HUES64 (cell line): ENCODE measurements around the gene EPHB1.

ENCODE experiments used
- H3K27ac ChIP-seq: 2 replicates; pipeline ENCODE4 v1.7.0; 2013; ENCODE audit warnings: low read depth, low read length, inconsistent platforms
- H3K27me3 ChIP-seq: 2 replicates; pipeline ENCODE4 v1.6.1; 2013; ENCODE audit warnings: mild to moderate bottlenecking, low read length; ENCODE audit not compliant: insufficient read depth
- H3K36me3 ChIP-seq: 2 replicates; pipeline ENCODE4 v1.6.1; 2013; ENCODE audit warnings: mild to moderate bottlenecking, low read length; ENCODE audit not compliant: insufficient read depth
- H3K4me1 ChIP-seq: 2 replicates; pipeline ENCODE4 v1.6.1; 2013; ENCODE audit warnings: mild to moderate bottlenecking, low read length, moderate library complexity; ENCODE audit not compliant: insufficient read depth
- H3K4me3 ChIP-seq: 2 replicates; pipeline ENCODE4 v1.5.1; 2013; ENCODE audit warnings: mild to moderate bottlenecking, low read length, moderate library complexity
- H3K9ac ChIP-seq: 2 replicates; pipeline ENCODE4 v1.6.1; 2013; ENCODE audit warnings: mild to moderate bottlenecking, low read depth, low read length
- H3K9me3 ChIP-seq: 2 replicates; pipeline ENCODE4 v1.6.1; 2013; ENCODE audit warnings: low read depth, low read length; ENCODE audit not compliant: insufficient read depth
- WGBS: fragments of 150-250, 120-280 bp; methylation state at CpG from one replicate; pipeline ENCODE4 v1.1.7; 2013; ENCODE audit warnings: missing lambda C conversion rate; 5-methylcytosine and 5-hydroxymethylcytosine counted together

EPHB1 gene

DNA sequence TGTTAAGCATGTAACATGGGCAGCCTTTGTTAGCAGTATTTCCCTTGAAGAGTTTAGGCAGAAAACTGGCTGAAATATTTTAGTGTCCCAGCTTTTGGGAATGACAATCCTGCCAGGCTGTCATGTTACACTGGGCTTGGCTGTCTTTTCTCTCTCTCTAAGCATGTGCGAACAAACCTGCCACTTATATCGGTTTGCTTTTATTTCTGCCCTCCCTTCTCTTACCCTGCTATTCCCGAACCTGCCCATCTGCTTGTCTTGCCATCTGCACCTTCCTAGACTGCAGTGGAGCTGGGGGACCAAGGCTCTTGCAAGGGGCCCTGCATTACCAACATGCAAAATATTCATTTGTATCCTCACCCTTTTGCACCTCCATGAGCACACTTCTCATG is 339.6 kb downstream of the EPHB1 start:
- no peaks in the 10 kb centered on the region for H3K9me3 ChIP-seq
- no peak overlapping the region for H3K4me3 ChIP-seq
- H3K36me3 ChIP-seq: no peaks in the 10 kb centered on the region
- no peaks in the 10 kb centered on the region for H3K27me3 ChIP-seq
- H3K4me1 ChIP-seq: no peaks in the 10 kb centered on the region
- WGBS: 89% methylated on average over 3 of the region's 3 CpGs
- H3K9ac ChIP-seq: no peak overlapping the region
- no peak overlapping the region for H3K27ac ChIP-seq

GRCh38 chr3:135135445-135135844 is 340.4 kb downstream of the EPHB1 start:
- Histone ChIP-seq H3K27me3 (no peaks in the 10 kb centered on the region), H3K4me3 (no peak overlapping the region), H3K36me3 (no peaks in the 10 kb centered on the region), H3K27ac (no peak overlapping the region), H3K9me3 (no peaks in the 10 kb centered on the region), H3K9ac (no peak overlapping the region), H3K4me1 (no peaks in the 10 kb centered on the region)
- 94% methylated on average over 1 of the region's 1 CpG for WGBS

DNA sequence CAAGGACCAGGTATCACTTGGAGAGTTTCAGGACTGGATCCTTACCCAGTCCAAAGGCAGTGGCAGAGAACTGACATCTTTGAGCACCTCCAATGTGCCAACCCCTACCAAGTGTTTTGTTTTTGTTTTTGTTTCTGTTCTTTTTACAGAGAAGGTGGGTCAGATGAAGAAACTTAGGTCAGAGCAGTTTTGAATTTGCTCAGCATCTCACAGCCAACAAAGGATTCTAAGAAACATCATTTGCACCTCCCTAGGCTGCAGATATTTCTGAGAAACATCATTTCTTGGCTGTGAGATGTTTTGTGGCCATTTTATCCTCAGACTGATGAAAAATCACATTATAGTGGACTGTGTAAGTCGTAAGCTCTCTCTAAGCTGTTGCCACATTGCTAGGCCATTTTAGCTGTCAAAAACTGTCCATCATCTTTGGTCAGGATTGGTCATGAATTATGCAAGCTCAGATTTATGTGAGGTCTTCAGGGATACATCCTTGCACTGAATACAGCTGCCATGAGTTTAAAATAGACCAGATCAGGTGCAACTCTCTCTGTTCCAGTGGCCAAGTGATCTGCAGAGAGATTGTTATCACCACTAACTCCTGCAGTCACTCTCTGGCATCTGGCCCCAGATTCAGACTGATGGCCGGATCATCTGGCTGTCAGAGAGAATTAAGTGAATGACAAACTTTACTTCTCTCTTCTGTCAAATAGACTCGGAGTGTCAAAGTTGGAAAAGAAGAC is 341.5 kb downstream of the EPHB1 start:
- no peaks in the 10 kb centered on the region for H3K4me1 ChIP-seq
- no peak overlapping the region for H3K9ac ChIP-seq
- no peak overlapping the region for H3K4me3 ChIP-seq
- no peaks in the 10 kb centered on the region for H3K36me3 ChIP-seq
- H3K9me3 ChIP-seq: no peaks in the 10 kb centered on the region
- 91% methylated on average over 3 of the region's 3 CpGs for WGBS
- H3K27ac ChIP-seq: no peak overlapping the region
- H3K27me3 ChIP-seq: no peaks in the 10 kb centered on the region

DNA sequence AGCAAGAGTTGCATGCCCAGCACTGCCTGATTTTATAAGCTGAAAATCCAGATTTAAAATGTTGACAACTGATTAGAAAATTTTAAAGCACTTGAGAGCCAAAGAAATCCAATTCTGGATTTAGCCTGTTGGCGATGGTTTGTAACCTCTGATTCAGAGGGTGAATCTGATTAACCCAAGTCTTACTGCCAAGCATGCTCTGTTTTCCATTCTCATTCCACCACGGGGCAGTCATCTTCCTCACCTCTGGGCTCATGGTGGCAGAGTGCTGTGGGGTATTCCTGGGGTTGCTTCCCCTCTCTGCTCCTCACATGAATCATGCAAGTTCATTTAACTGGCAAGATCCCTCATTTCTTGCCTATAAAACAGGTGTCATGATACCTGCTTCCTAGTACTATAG is 342.2 kb downstream of the EPHB1 start:
- Histone ChIP-seq H3K27ac (no peak overlapping the region), H3K9ac (no peak overlapping the region), H3K4me3 (no peak overlapping the region), H3K27me3 (no peaks in the 10 kb centered on the region), H3K9me3 (no peaks in the 10 kb centered on the region), H3K4me1 (no peaks in the 10 kb centered on the region), H3K36me3 (no peaks in the 10 kb centered on the region)
- WGBS: 83% methylated on average over 2 of the region's 2 CpGs

- H3K4me3 ChIP-seq: no peak overlapping the region
- H3K36me3 ChIP-seq: no peaks in the 10 kb centered on the region
- no peaks in the 10 kb centered on the region for H3K4me1 ChIP-seq
- H3K27me3 ChIP-seq: no peaks in the 10 kb centered on the region
- no peak overlapping the region for H3K27ac ChIP-seq
- H3K9ac ChIP-seq: no peak overlapping the region
- no peaks in the 10 kb centered on the region for H3K9me3 ChIP-seq
- 93% methylated on average over 4 of the region's 4 CpGs for WGBS
Observed at GRCh38 chr3:135138776-135139175, 343.7 kb downstream of the EPHB1 start.

DNA sequence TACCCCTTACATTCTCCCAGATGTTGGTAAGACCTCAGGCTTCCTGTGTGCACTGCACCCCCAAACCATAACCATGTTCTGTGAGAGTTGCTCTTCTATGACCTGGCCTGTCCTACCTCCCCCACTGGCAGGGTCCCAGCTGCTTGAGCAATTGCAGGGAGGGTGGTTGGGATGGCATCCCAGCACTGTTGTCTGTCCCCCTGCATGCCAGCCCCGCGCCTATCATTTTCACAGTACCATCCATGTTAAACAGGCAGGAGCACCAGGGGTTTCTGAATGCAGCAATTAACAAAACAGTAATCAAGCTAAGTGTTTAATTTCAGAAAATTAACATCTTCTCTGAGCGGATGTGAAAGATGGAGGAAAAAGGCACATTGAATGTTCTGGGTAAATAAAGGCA is 345.5 kb downstream of the EPHB1 start:
- no peaks in the 10 kb centered on the region for H3K27me3 ChIP-seq
- no peak overlapping the region for H3K4me3 ChIP-seq
- H3K4me1 ChIP-seq: no peaks in the 10 kb centered on the region
- H3K27ac ChIP-seq: no peak overlapping the region
- WGBS: 91% methylated on average over 3 of the region's 3 CpGs
- no peaks in the 10 kb centered on the region for H3K36me3 ChIP-seq
- H3K9ac ChIP-seq: no peak overlapping the region
- H3K9me3 ChIP-seq: no peaks in the 10 kb centered on the region

DNA sequence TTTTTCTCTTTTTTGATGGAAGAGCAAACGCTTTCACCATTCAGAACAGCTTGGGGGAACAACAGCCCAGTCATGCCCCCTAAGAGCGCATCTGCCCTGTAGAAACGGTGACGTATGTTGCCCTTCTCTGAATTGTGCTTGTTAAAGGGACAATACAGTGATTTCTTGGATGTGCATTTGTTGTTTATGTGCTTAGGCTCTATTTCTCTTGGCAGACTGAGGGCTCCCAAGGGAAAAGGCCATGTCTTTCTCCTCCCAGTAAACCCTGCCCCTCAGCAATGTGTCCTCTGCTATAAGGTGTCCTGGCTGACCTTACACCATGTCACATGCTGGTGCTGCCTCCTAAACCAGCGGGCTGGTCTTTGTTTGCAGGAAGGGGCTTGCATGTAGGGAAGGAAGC is 346.1 kb downstream of the EPHB1 start:
- H3K36me3 ChIP-seq: no peaks in the 10 kb centered on the region
- WGBS: 91% methylated on average over 5 of the region's 5 CpGs
- no peaks in the 10 kb centered on the region for H3K4me1 ChIP-seq
- no peak overlapping the region for H3K9ac ChIP-seq
- no peaks in the 10 kb centered on the region for H3K9me3 ChIP-seq
- no peak overlapping the region for H3K27ac ChIP-seq
- H3K4me3 ChIP-seq: no peak overlapping the region
- H3K27me3 ChIP-seq: no peaks in the 10 kb centered on the region

DNA sequence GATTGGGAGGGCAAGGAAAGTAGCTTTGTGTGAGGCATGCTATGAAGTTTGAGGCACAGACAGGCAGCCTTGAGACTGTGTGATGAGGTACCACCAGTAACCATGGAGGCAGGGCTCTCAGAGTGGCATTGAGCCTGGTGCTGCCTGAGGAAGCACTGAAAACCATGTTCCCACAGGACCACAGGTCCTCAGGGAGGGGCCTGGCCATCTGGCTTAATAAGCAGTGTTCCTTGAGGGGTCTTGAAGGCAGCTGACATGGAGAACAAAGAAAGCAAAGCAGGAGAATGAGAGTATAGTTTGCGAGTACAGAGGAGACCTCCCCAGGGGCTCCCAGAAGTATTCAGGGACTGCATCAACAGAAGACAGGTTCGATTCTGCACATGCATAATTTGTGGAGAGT is 346.6 kb downstream of the EPHB1 start:
- Histone ChIP-seq H3K9me3 (no peaks in the 10 kb centered on the region), H3K9ac (no peak overlapping the region), H3K4me3 (no peak overlapping the region), H3K27ac (no peak overlapping the region), H3K36me3 (no peaks in the 10 kb centered on the region), H3K4me1 (no peaks in the 10 kb centered on the region), H3K27me3 (no peaks in the 10 kb centered on the region)
- WGBS: 94% methylated on average over 2 of the region's 2 CpGs

GRCh38 chr3:135142530-135142929 is 347.5 kb downstream of the EPHB1 start:
- no peak overlapping the region for H3K27ac ChIP-seq
- 85% methylated on average over 5 of the region's 5 CpGs for WGBS

GRCh38 chr3:135143474-135143873 is 348.4 kb downstream of the EPHB1 start:
- H3K4me3 ChIP-seq: no peak overlapping the region
- H3K9ac ChIP-seq: no peak overlapping the region
- no peak overlapping the region for H3K27ac ChIP-seq
- H3K36me3 ChIP-seq: no peaks in the 10 kb centered on the region
- no peaks in the 10 kb centered on the region for H3K4me1 ChIP-seq
- no peaks in the 10 kb centered on the region for H3K9me3 ChIP-seq
- no peaks in the 10 kb centered on the region for H3K27me3 ChIP-seq
- WGBS: 90% methylated on average over 2 of the region's 2 CpGs

More at GRCh38 chr3:135142530-135142929, 347.5 kb downstream of the EPHB1 start:
- Histone ChIP-seq H3K9ac (no peak overlapping the region), H3K9me3 (no peaks in the 10 kb centered on the region), H3K4me1 (no peaks in the 10 kb centered on the region), H3K36me3 (no peaks in the 10 kb centered on the region), H3K27me3 (no peaks in the 10 kb centered on the region), H3K4me3 (no peak overlapping the region)

GRCh38 chr3:135145581-135145980 is 350.5 kb downstream of the EPHB1 start:
- WGBS: 93% methylated on average over 3 of the region's 3 CpGs
- H3K27me3 ChIP-seq: no peaks in the 10 kb centered on the region
- H3K27ac ChIP-seq: no peak overlapping the region
- H3K4me3 ChIP-seq: no peak overlapping the region
- no peaks in the 10 kb centered on the region for H3K36me3 ChIP-seq
- no peaks in the 10 kb centered on the region for H3K4me1 ChIP-seq
- H3K9me3 ChIP-seq: no peaks in the 10 kb centered on the region
- no peak overlapping the region for H3K9ac ChIP-seq

- Histone ChIP-seq H3K27me3 (no peaks in the 10 kb centered on the region), H3K9me3 (no peaks in the 10 kb centered on the region), H3K9ac (no peak overlapping the region), H3K36me3 (no peaks in the 10 kb centered on the region), H3K27ac (no peak overlapping the region), H3K4me3 (no peak overlapping the region), H3K4me1 (no peaks in the 10 kb centered on the region)
- WGBS: 95% methylated on average over 3 of the region's 3 CpGs
Observed at GRCh38 chr3:135147657-135148056, 352.6 kb downstream of the EPHB1 start.
